CD4-positive, alpha-beta memory T cell (primary cell): ENCODE results near the gene TNFRSF25. TPM values are rescaled to one million over a fixed set of nuclear protein-coding genes. Genes with fewer than 3 reads are reported as not detected.

Experiments used
- CTCF ChIA-PET: fragments of 350-600 bp; sonication (Branson Sonifier 250); formaldehyde crosslinking; loops from one replicate; lab custom pipeline; 2021; ENCODE audit warnings: inconsistent platforms; ENCODE audit not compliant: partially characterized antibody; lab: Charles Lee
- POLR2A ChIA-PET: fragments of 350-600 bp; sonication (Branson Sonifier 250); formaldehyde crosslinking; loops from one replicate; lab custom pipeline; 2021; ENCODE audit not compliant: partially characterized antibody; lab: Charles Lee
- DNase-seq, 5 donors: peaks; one replicate each; pipeline versions ENCODE4 v3.0.0 to v3.0.0-alpha.2; 2020 to 2022; ENCODE audit warnings: mixed read lengths in 1 of 5
- H3K27ac ChIP-seq: one replicate; pipeline ENCODE4 v1.7.0; 2013; ENCODE audit warnings: low read depth, low read length
- H3K27me3 ChIP-seq: 2 replicates; pipeline ENCODE4 v1.7.0; 2013; ENCODE audit warnings: mild to moderate bottlenecking, low read length, moderate library complexity; ENCODE audit not compliant: insufficient read depth
- H3K36me3 ChIP-seq: 2 replicates; pipeline ENCODE4 v1.7.0; 2013; ENCODE audit warnings: mild to moderate bottlenecking, low read length, moderate library complexity; ENCODE audit not compliant: insufficient read depth
- H3K4me1 ChIP-seq: 2 replicates; pipeline ENCODE4 v1.7.0; 2013; ENCODE audit warnings: mild to moderate bottlenecking, low read length, moderate library complexity; ENCODE audit not compliant: insufficient read depth
- H3K4me3 ChIP-seq, 2 donors: one replicate each; pipeline ENCODE4 v1.7.0; 2013; ENCODE audit warnings: low read length in 2 of 2, mild to moderate bottlenecking in 1 of 2
- H3K9me3 ChIP-seq, 2 donors: one replicate each; pipeline ENCODE4 v1.7.0; 2013; ENCODE audit warnings: low read length in 2 of 2, control low read depth in 1 of 2; ENCODE audit not compliant: control insufficient read depth in 1 of 2
- H3K27ac Mint-ChIP-seq, 7 donors: one replicate each; pipeline ENCODE4 v1.8.0; 2020 to 2021; ENCODE audit warnings: mixed read lengths in 7 of 7, mild to moderate bottlenecking in 6 of 7, inconsistent platforms in 3 of 7, moderate library complexity in 3 of 7
- H3K27me3 Mint-ChIP-seq, 2 donors: one replicate each; pipeline ENCODE4 v1.8.0; 2020 to 2021; ENCODE audit warnings: mixed read lengths in 2 of 2
- H3K36me3 Mint-ChIP-seq, 2 donors: one replicate each; pipeline ENCODE4 v1.8.0; 2020 to 2021; ENCODE audit warnings: mixed read lengths in 2 of 2, inconsistent platforms in 1 of 2, mild to moderate bottlenecking in 1 of 2
- H3K4me1 Mint-ChIP-seq, 4 donors: one replicate each; pipeline ENCODE4 v1.8.0; 2020 to 2021; ENCODE audit warnings: mixed read lengths in 4 of 4, mild to moderate bottlenecking in 1 of 4
- H3K4me3 Mint-ChIP-seq, 8 donors: one replicate each; pipeline ENCODE4 v1.8.0; 2020 to 2021; ENCODE audit warnings: mixed read lengths in 8 of 8, mild to moderate bottlenecking in 7 of 8, moderate library complexity in 6 of 8, inconsistent platforms in 3 of 8
- H3K9me3 Mint-ChIP-seq, 8 donors: one replicate each; pipeline ENCODE4 v1.8.0; 2020 to 2021; ENCODE audit warnings: mixed read lengths in 8 of 8, mild to moderate bottlenecking in 5 of 8, inconsistent platforms in 3 of 8, moderate library complexity in 1 of 8
- intact Hi-C: fragments of 100-400 bp; cut with micrococcal nuclease; formaldehyde crosslinking; loops from one replicate; pipeline ENCODE4 v1.15.1; 2023
- polyA plus RNA-seq, 2 donors: library from polyadenylated mRNA; unstranded; fragments of 300-500 nt; fragmentation: Illumina TruSeq; gene quantifications; one replicate each; pipeline ENCODE4 v1.2.3, GENCODE V29; 2021
- total RNA-seq, 2 experiments: library from RNA; stranded (reverse); gene quantifications; one replicate each; pipeline ENCODE4 v1.2.3, GENCODE V29; 2021

TNFRSF25 gene
- total and polyA plus RNA-seq, 4 experiments from 2014 or later: 28.9 to 415 (median 227) TPM

DNA sequence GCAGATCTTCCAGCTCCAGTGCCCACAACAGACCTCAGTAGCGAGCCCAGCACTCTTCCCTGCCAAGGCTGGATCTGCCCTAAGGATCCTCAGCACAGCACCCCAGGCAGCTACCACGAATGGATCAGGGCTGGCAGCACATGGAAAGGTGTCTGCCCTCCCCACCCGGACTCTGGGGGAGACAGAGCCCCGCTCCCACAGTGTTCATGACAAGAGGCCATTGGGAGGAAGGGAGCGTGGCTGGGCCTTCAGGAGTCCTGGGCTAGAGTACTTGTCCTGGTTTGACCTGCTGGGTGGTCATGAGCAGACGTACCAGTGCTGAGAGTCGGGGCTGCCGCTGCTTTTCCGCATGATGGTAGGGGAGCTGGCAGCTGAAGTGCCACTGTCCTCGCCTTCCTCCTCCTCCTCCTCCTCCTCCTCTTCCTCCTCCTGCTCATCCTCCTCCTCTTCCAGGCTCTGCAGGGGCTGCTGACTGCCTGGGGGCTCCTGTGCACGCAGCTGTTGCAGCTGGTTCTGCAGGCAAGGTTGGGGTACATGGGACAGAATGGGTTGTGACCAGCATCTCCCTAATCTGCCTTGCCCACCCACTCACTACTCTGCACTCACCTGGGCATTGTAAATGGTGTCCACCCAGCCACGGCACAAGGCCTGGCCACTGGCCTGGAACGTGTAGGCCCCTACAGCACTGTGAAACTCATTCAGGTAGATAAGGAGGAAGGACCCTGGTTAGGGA is 2.9 kb upstream of the TNFRSF25 start:
- CTCF ChIA-PET: interaction anchor here (1.2 to 2.6 kb wide), 2 partner anchors 14 to 15 kb away, joined by 4 to 10 read pairs; no protein-coding TSS in a partner anchor
- Mint-ChIP-seq H3K9me3 (no peaks in the 10 kb centered on the region), H3K4me1 (peaks cover 7 to 30% (median 14%) of the 10 kb centered on the region in 4 donors), H3K36me3 (peaks cover 8 to 11% of the 10 kb centered on the region in 2 donors), H3K27me3 (no peaks in the 10 kb centered on the region), H3K4me3 (peak overlapping the region in 1 of 8 donors; percentile 15), H3K27ac (no peak overlapping the region)
- H3K27ac ChIP-seq: no peak overlapping the region
- no peak for DNase-seq
- no peaks in the 10 kb centered on the region for H3K27me3 ChIP-seq
- POLR2A ChIA-PET: interaction anchor here (5.8 to 18.2 kb wide), 2 partner anchors 9 to 22 kb away, joined by 40 to 390 read pairs; no protein-coding TSS in a partner anchor
- H3K4me3 ChIP-seq: no peak overlapping the region
- no peaks in the 10 kb centered on the region for H3K9me3 ChIP-seq
- H3K36me3 ChIP-seq: peaks cover 5% of the 10 kb centered on the region
- intact Hi-C loops: loop anchor here (10.0 kb wide), 1 partner anchor 316 kb away; the partner anchor contains the start of gene CAMTA1
- H3K4me1 ChIP-seq: peaks cover 21% of the 10 kb centered on the region

DNA sequence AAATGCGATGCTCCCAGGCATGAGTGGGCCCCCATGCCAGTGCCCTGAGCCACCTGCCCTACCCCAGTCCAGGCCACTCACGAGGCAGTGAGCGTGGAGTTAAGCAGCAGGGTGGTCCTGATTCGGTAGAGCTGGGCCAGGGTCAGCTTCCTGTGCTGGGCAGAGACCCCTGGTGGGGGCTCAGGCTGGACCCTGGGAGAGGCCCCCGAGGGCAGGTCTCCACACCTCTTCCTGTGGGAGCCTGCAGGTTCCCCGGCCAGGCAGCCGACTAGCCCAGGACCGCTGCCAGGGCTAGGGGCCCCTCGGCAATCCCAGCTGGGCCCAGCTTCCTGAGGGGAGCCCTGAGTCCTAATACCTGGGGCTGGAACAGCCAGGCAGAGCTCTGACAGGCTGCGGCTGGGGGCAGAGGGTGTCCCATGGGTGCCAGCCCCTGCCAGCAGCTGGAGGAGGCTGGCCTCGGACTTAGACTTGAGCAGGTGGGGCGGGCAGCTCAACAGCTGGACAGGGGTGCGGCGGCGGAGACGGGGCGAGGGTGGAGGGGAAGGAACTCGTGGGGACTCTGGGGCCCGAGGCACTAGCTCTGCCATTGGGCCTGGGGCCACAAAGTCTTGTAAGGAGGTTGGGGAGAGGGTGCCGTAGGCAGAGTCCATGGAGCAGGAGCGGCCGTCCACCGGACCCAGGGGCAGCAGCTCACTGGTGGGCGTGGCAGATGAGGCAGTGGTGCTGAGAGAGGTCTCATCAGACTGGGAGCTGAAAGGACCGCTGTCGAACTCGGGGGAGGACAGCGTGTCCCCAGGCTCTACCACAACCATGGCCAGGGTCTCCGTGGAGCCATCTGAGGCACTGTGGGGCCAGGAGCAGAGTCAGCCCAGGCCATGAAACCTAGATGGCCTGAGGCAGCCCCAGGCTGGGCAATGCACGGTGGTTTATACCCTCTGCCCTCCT is 2.0 kb upstream of the TNFRSF25 start:
- Histone ChIP-seq H3K36me3 (peaks cover 9% of the 10 kb centered on the region), H3K4me3 (no peak overlapping the region), H3K9me3 (no peaks in the 10 kb centered on the region), H3K27ac (no peak overlapping the region), H3K27me3 (no peaks in the 10 kb centered on the region), H3K4me1 (peaks cover 29% of the 10 kb centered on the region)
- Mint-ChIP-seq H3K27ac (peak overlapping the region in 6 of 7 donors; percentile 22 to 99 (median 30)), H3K27me3 (no peaks in the 10 kb centered on the region), H3K4me3 (peak overlapping the region in 3 of 8 donors; percentile 35 to 49 (median 40)), H3K36me3 (peaks cover 13 to 19% of the 10 kb centered on the region in 2 donors), H3K4me1 (peaks cover 11 to 39% (median 21%) of the 10 kb centered on the region in 4 donors), H3K9me3 (no peaks in the 10 kb centered on the region)
- DNase-seq: no peak
- ChIA-PET POLR2A (interaction anchor here (1.5 to 18.2 kb wide), 3 partner anchors 8 to 114 kb away, joined by 3 to 390 read pairs (median 40); no protein-coding TSS in a partner anchor), CTCF (interaction anchor here (1.2 to 6.6 kb wide), 6 partner anchors 9 to 27 kb away, joined by 3 to 53 read pairs (median 8); no protein-coding TSS in a partner anchor)
- intact Hi-C loops: loop anchor here (10.0 kb wide), 1 partner anchor 317 kb away; the partner anchor contains the start of gene CAMTA1

DNA sequence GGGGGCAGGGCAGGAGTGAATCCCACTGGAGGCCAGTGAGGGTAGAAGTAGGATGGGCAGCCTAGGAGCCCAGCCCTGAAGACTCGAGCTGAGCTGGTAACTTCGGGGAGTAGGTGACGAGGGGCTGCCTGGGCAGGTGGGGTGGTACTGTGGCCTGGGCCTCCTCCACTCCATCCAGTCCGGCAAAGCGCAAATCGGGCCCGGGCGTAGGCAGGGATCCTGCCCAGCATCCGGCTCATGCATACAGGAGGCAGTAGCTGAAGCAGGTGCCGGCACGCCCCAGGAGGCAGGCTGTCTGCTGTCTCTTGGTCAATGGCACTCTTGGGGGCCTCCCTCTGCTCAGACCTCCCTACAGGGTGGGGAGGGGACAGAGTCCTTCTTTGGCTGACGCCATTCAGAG is 1.3 kb upstream of the TNFRSF25 start:
- Mint-ChIP-seq H3K4me3 (peak overlapping the region; percentile 12 to 93 (median 34)), H3K27ac (peak overlapping the region; percentile 29 to 99 (median 92))
- POLR2A ChIA-PET: interaction anchor here (1.5 to 18.2 kb wide), 4 partner anchors 21 to 113 kb away, joined by 3 to 390 read pairs (median 11); no protein-coding TSS in a partner anchor

DNA sequence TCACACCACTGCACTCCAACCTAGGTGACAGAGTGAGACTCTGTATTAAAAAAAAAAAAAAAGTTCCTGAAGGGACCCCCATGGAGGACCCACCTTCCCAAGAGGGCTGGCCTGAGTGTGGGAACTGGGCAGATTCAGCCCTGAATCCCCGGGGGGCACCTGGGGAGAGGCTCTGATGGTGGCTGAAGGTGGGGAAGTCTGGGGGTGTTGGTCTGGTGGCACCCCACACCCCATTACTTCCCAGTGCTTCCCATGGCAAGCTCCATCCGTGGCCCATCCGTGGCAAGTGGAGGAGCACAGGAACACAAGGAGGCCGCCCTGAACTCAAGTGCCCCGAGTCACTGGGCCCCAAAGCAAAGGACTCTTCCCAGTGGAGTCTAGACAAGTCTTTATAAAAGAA is 778 bp upstream of the TNFRSF25 start:
- DNase-seq: no peak
- Mint-ChIP-seq H3K4me1 (peaks cover 16 to 51% (median 32%) of the 10 kb centered on the region in 4 donors), H3K27ac (peak overlapping the region; percentile 86 to 99 (median 92)), H3K4me3 (peak overlapping the region; percentile 65 to 96 (median 84)), H3K27me3 (no peaks in the 10 kb centered on the region), H3K36me3 (peaks cover 20 to 30% of the 10 kb centered on the region in 2 donors), H3K9me3 (no peaks in the 10 kb centered on the region)
- Histone ChIP-seq H3K36me3 (peaks cover 21% of the 10 kb centered on the region), H3K27ac (peak overlapping the region; percentile 95), H3K4me3 (no peak overlapping the region), H3K4me1 (peaks cover 41% of the 10 kb centered on the region), H3K9me3 (no peaks in the 10 kb centered on the region), H3K27me3 (no peaks in the 10 kb centered on the region)
- CTCF ChIA-PET: interaction anchor here (0.6 to 6.6 kb wide), 12 partner anchors 9 to 119 kb away, joined by 3 to 53 read pairs (median 6); no protein-coding TSS in a partner anchor
- intact Hi-C loops: loop anchor here (1.0 to 10.0 kb wide), 2 partner anchors 9 to 318 kb away; partner anchors contain the start of gene CAMTA1
- POLR2A ChIA-PET: interaction anchor here (0.5 to 18.2 kb wide), 9 partner anchors 10 to 157 kb away, joined by 3 to 390 read pairs (median 5); partner anchors contain the start of genes KLHL21 and THAP3

More for the DNA sequence above, 1.3 kb upstream of the TNFRSF25 start:
- peaks cover 37% of the 10 kb centered on the region for H3K4me1 ChIP-seq
- Mint-ChIP-seq H3K36me3 (peaks cover 18 to 25% of the 10 kb centered on the region in 2 donors), H3K27me3 (no peaks in the 10 kb centered on the region), H3K9me3 (no peaks in the 10 kb centered on the region), H3K4me1 (peaks cover 15 to 47% (median 29%) of the 10 kb centered on the region in 4 donors)
- no peaks in the 10 kb centered on the region for H3K9me3 ChIP-seq
- CTCF ChIA-PET: interaction anchor here (1.0 to 6.6 kb wide), 8 partner anchors 9 to 26 kb away, joined by 3 to 53 read pairs (median 8); no protein-coding TSS in a partner anchor
- no peak overlapping the region for H3K4me3 ChIP-seq
- intact Hi-C loops: loop anchor here (10.0 kb wide), 1 partner anchor 318 kb away; the partner anchor contains the start of gene CAMTA1
- H3K36me3 ChIP-seq: peaks cover 16% of the 10 kb centered on the region
- H3K27me3 ChIP-seq: no peaks in the 10 kb centered on the region
- DNase-seq: no peak
- H3K27ac ChIP-seq: no peak overlapping the region

DNA sequence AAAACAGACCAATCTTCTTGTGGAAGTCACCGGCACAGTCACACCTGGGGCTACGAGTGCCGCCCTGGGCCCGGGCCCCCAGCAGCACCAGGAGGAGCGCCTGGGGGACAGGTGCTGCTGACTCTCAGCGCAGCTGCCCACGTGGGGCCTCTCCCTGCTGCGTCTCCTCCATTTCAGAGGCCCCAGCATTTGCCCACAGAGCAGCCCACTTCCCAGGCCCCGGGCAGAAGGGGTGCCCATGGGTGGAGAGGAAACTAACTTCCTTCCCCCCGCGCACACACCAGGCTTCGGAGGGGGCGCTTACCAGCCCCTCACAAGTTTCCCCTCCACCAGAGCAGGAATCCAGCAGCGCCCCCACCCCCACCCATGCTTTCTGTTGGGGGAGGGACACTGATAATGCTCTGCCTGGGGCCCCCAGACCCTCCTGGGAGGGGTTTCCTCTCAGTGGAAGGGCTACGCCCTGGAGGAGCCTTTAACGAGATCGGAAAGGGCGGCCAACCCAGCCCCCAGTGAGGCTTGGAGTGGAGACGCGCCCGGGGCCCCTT is 440 bp downstream of the TNFRSF25 start:
- intact Hi-C loops: loop anchor here (1.0 to 10.0 kb wide), 3 partner anchors 10 to 319 kb away; partner anchors contain the start of gene CAMTA1
- ChIA-PET CTCF (interaction anchor here (1.1 to 6.6 kb wide), 11 partner anchors 11 to 181 kb away, joined by 3 to 53 read pairs (median 7); no protein-coding TSS in a partner anchor), POLR2A (interaction anchor here (1.2 to 18.2 kb wide), 10 partner anchors 8 to 159 kb away, joined by 3 to 390 read pairs (median 4); partner anchors contain the start of genes KLHL21, THAP3 and ZBTB48)
- H3K4me1 ChIP-seq: peaks cover 53% of the 10 kb centered on the region
- Mint-ChIP-seq H3K4me1 (peaks cover 20 to 64% (median 40%) of the 10 kb centered on the region in 4 donors), H3K36me3 (peaks cover 22 to 38% of the 10 kb centered on the region in 2 donors), H3K27ac (peak overlapping the region; percentile 97 to 100 (median 97)), H3K9me3 (no peaks in the 10 kb centered on the region), H3K27me3 (no peaks in the 10 kb centered on the region), H3K4me3 (peak overlapping the region; percentile 88 to 99 (median 94))
- peak; percentile 65 to 77 (median 67) for DNase-seq
- H3K9me3 ChIP-seq: no peaks in the 10 kb centered on the region
- peak overlapping the region; percentile 79 to 85 for H3K4me3 ChIP-seq
- H3K36me3 ChIP-seq: peaks cover 31% of the 10 kb centered on the region
- H3K27ac ChIP-seq: peak overlapping the region; percentile 95
- H3K27me3 ChIP-seq: no peaks in the 10 kb centered on the region

DNA sequence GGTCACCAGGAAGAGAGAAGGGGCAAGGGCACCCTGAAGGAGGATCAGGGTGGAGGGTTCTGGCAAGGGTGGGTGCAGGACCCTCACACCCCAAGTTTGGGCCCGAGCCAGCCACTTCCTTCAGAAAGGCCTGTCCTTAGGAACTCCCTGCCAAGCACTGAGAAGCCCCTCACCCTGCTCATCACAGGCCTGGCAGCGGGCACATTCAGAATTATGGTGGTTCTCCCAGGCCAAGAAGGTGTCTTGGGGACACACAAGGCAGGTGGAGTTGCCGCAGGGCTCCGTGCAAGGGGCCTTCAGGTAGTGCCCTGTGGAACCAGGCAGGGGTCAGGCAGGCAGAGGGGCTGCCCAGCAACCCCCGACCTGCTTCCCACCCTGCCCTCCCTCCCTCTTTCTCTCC is 1.1 kb downstream of the TNFRSF25 start:
- POLR2A ChIA-PET: interaction anchor here (1.2 to 18.2 kb wide), 9 partner anchors 11 to 159 kb away, joined by 3 to 390 read pairs (median 5); partner anchors contain the start of genes KLHL21, THAP3 and ZBTB48
- Histone ChIP-seq H3K27me3 (no peaks in the 10 kb centered on the region), H3K9me3 (no peaks in the 10 kb centered on the region), H3K27ac (peak overlapping the region; percentile 95), H3K4me3 (peak overlapping the region; percentile 79 to 85), H3K36me3 (peaks cover 31% of the 10 kb centered on the region), H3K4me1 (peaks cover 56% of the 10 kb centered on the region)
- CTCF ChIA-PET: interaction anchor here (1.3 to 6.6 kb wide), 7 partner anchors 10 to 45 kb away, joined by 3 to 53 read pairs (median 6); partner anchors contain the start of gene HES2
- no peaks in the 10 kb centered on the region for H3K27me3 Mint-ChIP-seq
- DNase-seq: no peak
- H3K9me3 Mint-ChIP-seq: no peaks in the 10 kb centered on the region
- peak overlapping the region; percentile 97 to 100 (median 97) for H3K27ac Mint-ChIP-seq
- peaks cover 22 to 70% (median 44%) of the 10 kb centered on the region in 4 donors for H3K4me1 Mint-ChIP-seq
- intact Hi-C loops: loop anchor here (1.0 to 10.0 kb wide), 2 partner anchors 16 to 320 kb away; partner anchors contain the start of gene CAMTA1
- peak overlapping the region; percentile 88 to 99 (median 94) for H3K4me3 Mint-ChIP-seq
- H3K36me3 Mint-ChIP-seq: peaks cover 23 to 43% of the 10 kb centered on the region in 2 donors
